Globus pallidus (tissue), 1 donor: ENCODE measurements around the gene RBM20.
"Not testable (repeated sequence)": the region's sequence is repeated elsewhere in the genome, so short reads cannot be mapped to it uniquely, and the experiment has no call there.

Experiments used
- DNase-seq: peaks from one replicate; pipeline ENCODE4 v3.0.0-alpha.2; 2015; ENCODE audit warnings: low spot score

Gene RBM20

DNA sequence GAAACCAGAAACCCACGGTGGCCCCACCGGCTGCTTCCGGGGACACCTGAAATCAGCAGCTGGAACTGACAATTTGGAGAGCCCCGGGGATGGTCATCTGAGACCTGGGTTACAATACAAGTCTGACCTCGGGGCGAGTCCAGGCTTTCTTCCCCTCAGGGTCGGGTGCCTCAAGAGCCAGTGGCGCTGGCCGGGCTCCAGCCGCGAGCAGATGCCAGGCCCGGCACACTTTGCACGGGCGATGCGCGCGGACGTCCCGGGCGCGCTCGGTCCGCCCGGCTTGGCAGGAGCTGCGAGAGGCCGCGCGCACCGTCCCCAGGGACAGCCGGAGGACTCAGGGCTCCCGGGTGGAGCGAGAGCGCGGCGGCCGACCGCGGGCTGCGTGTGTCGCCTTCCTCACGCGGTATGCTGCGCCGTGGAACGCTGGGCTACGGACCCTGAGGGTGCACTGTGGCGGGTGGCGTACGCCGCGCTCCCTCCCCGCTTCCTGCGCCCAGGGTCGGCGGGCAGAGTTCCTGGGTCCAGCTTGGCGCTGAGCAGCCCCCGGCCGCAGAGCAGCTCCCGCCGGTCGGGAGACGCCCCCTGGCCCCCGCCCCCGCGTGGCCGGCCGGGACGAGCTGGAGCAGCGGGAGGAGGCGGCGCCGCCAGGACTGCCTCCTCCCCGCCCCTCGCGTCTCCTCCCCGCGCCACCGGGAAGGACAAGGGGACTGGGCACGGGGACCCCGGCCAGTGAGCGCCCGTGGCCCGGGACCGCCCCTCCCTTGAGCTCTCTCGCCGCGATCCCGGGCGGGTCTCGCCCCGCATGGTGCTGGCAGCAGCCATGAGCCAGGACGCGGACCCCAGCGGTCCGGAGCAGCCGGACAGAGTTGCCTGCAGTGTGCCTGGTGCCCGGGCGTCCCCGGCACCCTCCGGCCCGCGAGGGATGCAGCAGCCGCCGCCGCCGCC is at the start of gene RBM20:
RBM20 (plus strand) TSS at position 684 of the 945 bp plus-strand sequence; CDS start at position 803, 119 bp downstream.
- DNase-seq, result no peak

DNA sequence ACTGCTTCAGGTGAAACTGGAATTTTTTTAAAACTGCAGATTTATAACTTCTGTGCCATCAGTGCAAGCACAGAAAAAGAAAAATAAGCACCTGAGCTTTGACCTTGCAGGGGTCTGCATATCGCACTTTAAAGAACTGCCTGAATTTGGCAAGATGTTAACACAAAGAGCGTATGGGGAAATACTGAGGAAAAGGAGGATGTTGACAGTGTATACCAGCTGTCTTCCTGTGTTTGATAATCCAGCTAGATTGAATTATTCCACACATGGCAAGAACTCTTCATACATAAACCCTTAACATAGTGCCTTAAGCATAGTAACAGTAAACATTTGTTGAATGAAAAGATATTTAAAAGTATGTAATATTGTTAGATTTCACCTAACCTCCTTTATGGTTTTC is 46.7 kb upstream of the RBM20 start:
- DNase-seq, result no peak

DNA sequence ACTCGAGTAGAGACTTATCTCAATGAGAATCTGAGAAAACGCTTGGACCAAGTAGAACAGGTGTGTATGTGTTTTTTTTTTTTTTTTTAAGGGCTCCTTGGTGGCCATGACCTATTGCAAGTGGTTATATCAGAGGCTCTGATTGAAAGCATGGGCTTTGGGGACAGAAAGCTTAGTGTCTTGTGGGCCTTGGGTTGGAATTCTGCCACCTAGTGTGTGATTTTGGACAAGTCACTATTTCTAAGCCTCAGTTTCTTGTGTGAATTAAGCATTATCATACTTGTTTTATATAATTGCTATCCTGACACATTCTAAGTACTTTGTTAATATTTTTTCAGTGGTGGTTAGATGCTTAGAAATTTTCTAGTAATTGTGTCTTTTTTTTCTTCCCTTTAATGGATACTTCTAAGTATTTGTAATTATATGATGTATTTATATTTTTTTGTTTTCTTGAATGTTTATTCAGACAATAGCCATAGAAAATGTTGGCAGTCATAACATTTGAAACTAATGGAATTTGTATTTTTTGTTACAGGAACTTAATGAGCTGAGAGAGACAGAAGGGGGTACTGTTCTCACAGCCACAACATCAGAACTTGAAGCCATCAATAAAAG is 43.5 kb upstream of the RBM20 start:
- DNase-seq, result peak; percentile 58

DNA sequence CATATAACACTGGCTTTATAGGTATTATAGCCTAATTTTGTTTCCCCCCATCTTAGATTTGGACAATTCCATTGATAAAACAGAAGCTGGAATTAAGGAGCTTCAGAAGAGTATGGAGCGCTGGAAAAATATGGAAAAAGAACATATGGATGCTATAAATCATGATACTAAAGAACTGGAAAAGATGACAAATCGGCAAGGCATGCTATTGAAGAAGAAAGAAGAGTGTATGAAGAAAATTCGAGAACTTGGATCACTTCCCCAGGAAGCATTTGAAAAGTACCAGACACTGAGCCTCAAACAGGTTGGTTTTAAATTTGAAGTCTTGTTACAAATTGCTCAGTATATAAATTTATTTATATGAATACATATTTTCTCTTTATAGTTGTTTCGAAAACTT is 42.6 kb upstream of the RBM20 start:
- no peak for DNase-seq

DNA sequence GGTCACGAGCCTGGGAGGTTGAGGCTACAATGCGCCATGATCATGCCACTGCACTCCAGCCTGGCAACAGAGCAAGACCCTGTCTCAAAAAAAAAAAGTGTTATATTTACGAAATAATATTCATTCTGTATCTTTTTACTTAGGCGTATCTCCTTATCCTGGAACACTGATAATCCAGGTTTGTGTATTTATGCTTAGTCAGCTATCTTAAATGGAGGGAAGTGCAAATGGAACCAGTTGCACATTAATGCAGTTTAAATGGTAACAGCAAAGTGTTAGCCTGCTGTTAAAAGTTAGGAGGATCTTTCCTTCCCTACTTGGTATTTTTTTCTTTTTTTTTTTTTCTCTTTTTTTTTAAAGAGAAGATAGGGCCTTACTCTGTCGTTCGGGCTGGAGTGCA is 36.0 kb upstream of the RBM20 start:
- DNase-seq, result no peak

DNA sequence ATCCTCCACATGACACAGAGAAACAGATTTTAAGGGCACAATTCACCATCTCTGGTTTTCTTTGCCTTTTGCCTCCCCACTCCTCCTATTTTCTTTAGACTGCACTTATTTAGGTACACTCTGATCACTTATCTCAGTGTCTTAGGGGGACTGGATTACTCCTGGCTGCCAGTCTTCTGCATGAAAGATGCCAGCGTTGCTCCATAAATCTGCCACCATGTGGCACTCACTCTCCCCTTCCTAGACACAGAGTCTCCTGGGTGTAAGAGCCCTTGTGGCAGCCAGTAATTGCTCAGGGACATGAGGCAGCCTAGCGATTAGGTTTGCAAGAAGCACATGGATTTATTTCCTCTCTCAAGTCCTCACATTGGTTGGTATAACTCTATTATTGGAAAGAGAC is 34.5 kb upstream of the RBM20 start:
- DNase-seq, result no peak

DNA sequence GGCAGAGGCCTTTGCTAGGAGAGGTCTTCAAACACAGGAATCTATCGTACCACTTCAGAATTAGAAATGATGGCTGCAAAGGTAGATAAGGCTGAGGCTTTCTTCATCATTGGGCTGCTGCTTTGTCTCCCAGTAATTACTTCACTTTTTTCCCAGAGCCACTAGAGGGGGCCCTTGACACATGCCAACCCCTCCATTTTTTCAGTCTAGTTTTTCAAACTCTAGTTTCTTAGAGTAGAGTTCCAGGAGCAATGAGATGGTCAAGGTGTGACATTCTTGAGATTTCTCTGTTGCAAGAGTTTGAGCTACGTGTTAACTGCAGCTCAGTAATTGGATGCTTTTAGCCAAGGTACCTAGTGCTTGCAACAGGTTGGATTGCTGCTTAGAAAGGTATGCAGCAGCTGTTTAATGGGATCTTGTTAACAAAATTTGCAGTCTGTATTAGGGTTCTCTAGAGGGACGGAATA is 33.8 kb upstream of the RBM20 start:
- peak; percentile 49 for DNase-seq

DNA sequence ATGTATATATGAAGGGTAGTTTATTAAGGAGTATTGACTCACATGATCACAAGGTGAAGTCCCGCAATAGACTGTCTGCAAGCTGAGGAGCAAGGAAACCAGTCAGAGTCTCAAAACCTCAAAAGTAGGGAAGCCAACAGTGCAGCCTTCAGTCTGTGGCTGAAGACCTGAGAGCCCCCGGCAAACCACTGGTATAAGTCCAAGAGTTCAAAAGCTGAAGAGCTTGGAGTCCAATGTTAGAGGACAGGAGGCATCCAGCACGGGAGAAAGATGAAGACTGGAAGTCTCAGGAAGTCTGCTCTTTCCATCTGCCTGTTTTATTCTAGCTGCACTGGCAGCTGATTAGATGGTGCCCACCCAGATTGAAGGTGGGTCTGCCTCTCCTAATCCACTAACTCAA is 33.4 kb upstream of the RBM20 start:
- not testable (repeated sequence) for DNase-seq

DNA sequence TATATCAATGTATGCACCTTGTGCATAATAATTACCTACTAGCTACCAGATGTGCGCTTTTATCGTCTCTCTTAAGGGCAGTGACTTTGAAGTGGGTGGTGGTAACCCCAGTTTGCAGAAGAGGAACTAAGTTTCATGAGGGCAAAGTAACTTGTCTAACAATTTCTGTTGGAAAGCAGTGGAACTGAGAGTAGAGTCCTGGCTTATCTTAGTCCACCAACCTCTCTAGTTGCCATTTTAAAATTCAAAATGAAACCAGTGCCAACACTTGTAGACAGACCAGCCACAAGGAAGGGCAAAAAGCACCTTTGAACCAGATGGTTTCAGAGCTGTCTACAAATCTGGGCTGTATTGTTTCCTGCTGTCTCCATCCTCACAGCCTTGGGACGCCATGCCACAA is 32.0 kb upstream of the RBM20 start:
- no peak for DNase-seq

DNA sequence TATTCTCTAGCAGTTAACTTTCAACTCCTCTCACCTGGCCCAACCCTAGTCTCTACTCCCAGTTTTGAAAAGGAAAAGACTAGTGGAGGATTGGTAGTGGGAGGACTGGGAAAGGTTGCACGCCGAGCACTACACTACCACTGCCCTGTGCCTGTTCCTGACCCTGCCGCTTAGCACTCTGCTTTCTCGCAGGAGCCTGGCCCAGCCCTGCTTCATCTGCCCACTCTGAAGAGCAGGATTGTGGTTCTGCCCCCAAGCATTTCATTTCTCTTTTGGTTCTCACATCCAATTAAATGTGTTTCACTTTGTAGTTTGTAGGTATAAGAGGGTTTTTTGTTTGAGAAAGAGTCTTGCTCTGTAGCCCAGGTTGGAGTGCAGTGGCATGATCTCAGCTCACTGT is 31.5 kb upstream of the RBM20 start:
- DNase-seq, result no peak

DNA sequence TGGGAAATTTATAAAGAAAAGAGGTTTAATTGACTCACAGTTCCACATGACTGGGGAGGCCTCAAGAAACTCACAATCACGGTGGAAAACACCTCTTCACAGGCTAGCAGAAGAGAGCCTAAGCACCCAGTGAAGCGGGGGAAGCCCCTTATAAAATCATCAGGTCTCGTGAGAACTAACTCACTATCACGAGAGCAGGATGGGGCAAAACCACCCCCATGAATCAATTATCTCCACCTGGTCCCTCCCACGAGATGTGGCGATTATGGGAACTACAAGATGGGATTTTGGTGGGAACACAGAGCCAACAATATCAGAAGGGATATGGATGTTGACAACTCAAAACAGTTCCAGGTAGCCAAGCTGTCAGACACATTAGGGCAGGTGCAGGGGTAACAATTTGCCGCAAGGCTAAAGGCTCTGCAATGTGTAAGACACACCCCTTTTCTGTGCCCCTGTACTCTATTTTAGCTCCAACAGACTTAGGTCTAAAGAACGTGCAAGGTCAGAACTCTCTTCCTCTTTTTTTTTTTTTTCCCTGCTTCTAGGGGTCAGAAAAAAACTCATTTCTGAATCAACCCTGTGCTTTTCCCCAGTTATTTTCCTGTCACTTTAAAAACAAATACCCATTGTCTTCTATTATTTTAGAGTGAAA is 30.7 kb upstream of the RBM20 start:
- no peak for DNase-seq

DNA sequence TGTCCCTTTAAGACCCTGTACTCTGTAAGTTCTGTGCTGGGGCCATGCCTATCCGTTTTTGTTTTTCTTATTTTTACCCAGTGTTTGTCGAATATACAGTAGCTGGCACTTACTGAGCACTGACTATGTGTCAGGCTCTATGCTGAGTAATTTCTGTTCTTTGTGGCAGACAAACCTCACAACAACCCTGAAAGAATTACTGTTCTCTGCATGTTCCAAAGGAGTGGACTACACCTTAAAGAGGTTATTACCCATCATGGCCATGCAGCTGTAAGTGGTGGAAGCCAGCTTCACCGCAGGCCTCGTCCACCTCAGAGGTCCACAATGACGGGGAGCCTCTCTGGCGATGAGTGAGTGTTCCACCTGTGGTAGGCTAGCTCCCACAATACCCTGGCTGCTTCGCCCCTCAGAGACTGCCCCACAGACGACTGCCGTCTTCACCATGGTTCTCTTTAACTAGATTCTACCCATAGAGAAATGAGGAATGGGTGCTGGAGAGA is 30.1 kb upstream of the RBM20 start:
- DNase-seq, result no peak

DNA sequence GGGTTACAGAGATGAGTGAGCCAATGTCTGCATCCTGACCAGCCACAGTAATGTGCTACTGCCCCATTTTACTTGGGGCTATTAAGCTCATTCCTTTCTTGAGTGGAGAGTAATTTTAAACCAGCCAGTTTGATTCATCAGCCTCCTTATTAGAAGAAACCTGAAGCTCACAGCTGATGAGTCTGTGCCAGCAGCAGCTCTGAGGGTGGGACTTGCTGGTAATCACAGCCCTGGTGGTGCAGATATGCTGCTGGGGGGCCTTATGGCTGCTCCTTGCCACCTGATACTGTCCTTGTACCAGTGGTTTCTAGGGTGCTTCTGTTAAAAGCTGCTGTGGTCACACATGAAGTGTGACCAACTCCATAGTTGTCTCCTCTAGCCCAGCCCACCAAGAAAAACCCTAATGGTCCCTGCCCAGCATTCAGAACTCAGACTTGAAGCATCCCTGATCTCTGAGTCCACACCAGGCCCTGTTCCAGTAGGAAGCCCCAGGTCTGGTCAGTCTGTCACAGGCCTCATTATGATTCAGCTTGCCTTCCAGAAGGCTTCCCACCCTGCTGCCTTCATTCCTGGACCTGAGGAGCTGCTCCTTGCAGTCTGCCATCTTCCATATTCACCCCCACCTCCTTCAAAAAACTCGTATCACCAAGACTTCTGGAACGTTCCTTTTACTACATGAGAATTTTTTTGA is 28.9 kb upstream of the RBM20 start:
- no peak for DNase-seq

DNA sequence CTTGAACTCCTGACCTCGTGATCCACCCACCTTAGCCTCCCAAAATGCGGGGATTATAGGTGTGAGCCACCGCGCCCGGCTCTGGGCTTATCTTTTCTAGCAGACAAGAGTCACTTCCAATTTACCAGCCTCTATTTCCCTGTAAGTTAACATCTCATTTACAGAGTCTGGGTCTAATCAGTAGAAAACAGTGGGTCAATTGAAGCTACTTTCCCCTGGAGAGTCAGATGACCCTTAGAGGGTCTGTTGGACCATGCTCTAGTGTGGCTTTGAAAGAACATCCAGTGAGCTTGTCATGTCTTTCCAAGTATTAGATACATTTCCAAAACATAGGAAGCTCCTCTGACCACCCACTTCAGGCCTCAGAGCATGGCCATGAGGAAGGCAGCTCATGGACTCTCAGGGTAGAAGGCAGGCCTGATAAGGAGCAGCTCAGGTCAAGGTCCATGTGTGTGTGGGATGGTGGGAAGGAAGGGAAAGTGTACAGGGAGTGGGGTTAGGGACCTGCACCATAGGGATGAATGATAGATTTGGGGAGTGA is 27.6 kb upstream of the RBM20 start:
- DNase-seq, result no peak

DNA sequence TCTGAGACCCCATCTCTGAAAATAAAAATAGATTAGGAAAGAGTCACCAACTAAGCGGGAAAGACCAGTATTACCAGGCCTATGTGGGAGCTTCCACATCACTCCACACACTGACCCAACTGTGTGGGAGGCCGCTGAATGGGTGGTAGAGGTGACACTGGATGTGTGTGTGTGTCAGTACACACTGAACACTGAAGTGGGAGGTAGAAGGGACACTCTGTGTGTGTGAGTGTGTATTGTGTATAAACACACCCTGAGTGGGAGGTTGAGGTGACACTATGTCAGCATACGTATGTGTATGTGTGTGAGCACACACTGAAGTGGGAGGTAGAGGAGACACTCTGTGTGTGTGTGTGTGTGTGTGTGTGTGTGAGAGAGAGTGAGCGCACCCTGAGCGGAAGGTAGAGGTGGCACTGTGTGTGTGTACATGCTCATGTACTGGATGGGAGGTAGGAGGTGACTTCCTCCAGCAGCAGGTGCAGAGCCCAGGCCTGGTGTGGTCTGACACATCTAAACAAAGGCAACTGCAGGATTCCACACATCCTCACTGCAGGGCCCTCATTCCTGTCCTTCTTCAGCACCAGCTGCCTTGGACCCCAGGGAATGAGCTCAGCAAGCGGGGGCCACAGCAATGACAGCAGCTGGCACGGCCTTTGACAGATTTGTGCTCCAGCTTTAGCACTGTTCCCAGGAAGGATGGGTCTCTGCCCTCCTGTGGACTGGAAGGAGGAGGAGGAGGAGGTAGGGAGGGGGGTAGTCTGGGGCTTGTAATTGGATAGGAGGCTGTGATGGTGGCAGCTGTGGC is 26.5 kb upstream of the RBM20 start:
- DNase-seq, result no peak

DNA sequence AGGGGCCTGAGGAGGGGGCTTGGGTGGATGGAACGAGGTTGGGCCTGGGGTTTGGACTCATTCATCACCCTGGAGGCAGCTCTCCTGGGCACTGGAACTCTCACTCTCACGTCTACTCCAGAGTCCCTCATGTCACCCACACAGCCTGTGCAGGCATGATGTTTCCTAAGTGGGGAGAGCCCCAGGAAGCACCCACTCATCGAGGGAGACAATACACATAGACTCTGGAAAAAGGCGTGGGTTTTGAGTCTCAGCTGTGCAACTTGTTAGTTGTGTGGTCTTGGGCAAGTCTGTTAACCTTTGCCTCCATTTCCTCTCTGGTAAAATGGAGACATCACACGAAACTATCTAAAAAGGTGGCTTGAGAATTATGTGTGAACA is 25.9 kb upstream of the RBM20 start:
- no peak for DNase-seq

DNA sequence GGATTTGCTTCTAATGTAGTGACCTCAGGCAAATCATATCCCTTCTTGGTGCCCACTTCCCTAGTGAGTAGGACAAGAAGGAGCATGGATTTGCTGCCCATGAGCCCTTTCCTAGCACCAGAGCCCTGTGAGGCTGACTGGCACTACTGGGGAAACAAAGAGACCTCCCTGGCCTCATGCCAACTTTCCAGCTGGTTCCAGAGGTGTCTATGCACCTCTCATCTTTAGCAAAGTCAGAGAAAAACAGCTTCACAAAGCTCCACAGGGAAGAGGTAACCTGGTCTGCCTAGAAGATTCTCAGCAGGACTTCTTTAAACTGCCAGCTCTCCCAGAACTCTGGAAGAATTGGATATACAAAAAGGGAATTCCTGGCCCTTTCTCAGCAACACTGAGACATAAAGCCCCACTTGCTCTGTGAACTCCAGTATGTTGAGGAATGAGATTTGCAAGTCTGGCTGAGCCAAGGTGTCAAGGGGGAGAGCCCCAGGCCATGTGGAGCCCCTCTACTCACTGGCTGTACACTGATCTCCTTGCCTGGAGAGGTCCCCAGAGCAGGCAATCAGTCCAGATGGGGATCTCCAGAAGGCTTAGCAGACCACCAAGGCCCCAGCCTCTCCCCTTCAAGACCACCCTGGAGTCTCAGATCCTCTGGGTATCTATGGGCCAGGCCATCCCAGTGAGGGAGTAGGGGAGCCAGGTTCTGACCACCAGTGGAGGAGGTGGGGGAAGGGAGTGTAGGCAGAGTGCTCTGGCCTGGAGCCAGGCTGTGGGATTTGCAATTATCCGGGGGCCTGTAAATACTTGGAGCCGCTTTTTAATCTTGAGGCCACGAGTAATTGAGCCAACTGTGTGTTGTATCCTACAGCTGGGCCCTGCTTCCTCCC is 24.4 kb upstream of the RBM20 start:
- no peak for DNase-seq

DNA sequence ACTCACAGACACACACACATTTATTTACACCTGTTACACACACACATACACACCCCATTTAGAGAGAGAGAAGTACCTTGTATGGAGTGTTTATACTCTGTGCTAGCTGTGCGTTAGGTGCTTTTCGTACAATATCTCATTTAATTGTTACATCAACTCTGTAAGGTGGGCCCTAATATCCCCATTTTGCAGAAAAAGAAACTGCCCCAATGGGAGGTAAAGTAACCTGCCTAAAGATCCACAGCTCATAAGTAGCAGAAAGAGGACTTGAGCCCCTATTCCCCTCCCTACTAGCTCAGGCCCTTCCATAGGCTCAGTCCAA is 23.8 kb upstream of the RBM20 start:
- no peak for DNase-seq

DNA sequence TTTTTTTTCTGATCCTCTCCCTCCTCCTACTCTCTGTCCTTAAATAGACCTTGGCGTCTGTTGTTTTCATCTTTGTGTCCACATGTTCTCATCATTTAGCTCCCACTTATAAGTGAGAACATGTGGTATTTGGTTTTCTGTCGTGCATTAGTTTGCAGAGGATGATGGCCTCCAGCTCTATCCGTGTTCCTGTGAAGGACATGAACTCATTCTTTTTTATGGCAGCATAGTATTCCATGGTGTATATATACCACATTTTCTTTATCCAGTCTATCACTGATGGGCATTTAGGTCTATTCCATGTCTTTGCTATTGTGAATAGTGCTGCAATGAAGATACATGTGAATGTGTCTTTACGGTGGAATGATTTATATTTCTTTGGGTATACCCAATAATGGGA is 20.8 kb upstream of the RBM20 start:
- not testable (repeated sequence) for DNase-seq

DNA sequence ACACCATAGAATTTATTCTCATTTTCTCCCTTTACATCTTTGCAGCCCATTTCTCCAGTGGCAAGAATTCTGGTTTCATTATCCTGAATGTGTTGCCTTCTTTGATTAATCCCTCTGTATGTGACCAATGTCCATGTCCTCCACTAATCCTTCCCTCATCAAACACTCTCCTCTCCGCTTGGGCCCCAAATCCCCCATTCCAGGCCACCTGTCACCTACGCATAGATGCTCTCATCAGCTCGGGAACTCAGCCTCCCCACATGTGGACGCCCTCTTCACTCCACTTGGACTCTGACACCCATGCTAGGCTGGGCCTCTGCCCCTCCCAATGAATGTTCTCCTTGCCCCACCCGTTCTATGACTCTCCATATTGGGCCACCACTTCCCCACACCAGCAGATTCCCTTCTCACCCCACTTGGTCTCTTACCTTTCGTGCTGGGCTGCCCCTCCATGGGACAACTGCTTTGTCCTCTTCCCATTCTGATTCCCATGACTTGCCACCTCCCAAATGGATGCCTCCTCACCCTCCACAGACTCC is 18.7 kb upstream of the RBM20 start:
- no peak for DNase-seq
